NCI-H446 (cell line): Measurements from ENCODE around the gene ZNF524.

Source experiments
- DNase-seq, 2 experiments: peaks; one replicate each; lab custom pipeline; 2025; lab: John Stamatoyannopoulos, UW

The ZNF524 gene

GRCh38 chr19:55642153-55643002, 42.3 kb downstream of the ZNF524 start:
- DNase-seq = no peak

- DNase-seq = peak; percentile 71 to 78
These were observed 43.2 kb downstream of the ZNF524 start, which contains the start of gene ZNF581 for GRCh38 chr19:55643003-55643886. ZNF581 (plus strand) TSS chr19:55643649; CDS start chr19:55644572, 923 bp downstream.

GRCh38 chr19:55643887-55644176, 43.7 kb downstream of the ZNF524 start:
- DNase-seq = no peak

GRCh38 chr19:55644191-55644833, 44.2 kb downstream of the ZNF524 start:
- no peak for DNase-seq

- no peak for DNase-seq
These were observed 44.9 kb downstream of the ZNF524 start for GRCh38 chr19:55644842-55645511.

GRCh38 chr19:55645512-55645881, 45.4 kb downstream of the ZNF524 start:
- no peak for DNase-seq

- DNase-seq = peak in 1 of 2 experiments; percentile 31
These were observed 47.0 kb downstream of the ZNF524 start for GRCh38 chr19:55646889-55647731.

- peak; percentile 68 to 88 for DNase-seq
These were observed 47.9 kb downstream of the ZNF524 start, which contains the start of gene CCDC106 for GRCh38 chr19:55647732-55648584. CCDC106 (plus strand) TSS chr19:55648212; CDS start chr19:55649047, 835 bp downstream.

- DNase-seq = no peak
These were observed 48.6 kb downstream of the ZNF524 start for GRCh38 chr19:55648585-55649267.

GRCh38 chr19:55649268-55650125, 49.4 kb downstream of the ZNF524 start:
- DNase-seq = no peak

GRCh38 chr19:55650126-55650557, 50.1 kb downstream of the ZNF524 start:
- DNase-seq = no peak

GRCh38 chr19:55650602-55651230, 50.6 kb downstream of the ZNF524 start:
- no peak for DNase-seq

GRCh38 chr19:55651236-55651635, 51.1 kb downstream of the ZNF524 start:
- no peak for DNase-seq

GRCh38 chr19:55652311-55653128, 52.4 kb downstream of the ZNF524 start:
- DNase-seq = no peak
